Activated naive CD4-positive, alpha-beta T cell (primary cell): ENCODE measurements around the gene POLH.

Experiments
- DNase-seq, 4 experiments: peaks; one replicate each; lab custom pipeline; 2025; lab: John Stamatoyannopoulos, UW

Gene POLH

GRCh38 chr6:43606019-43606418, 30.0 kb downstream of the POLH start:
- no peak for DNase-seq

GRCh38 chr6:43608310-43608763, 32.4 kb downstream of the POLH start:
- peak in 3 of 4 experiments; percentile 12 to 32 (median 31) for DNase-seq

GRCh38 chr6:43608807-43609206, 32.8 kb downstream of the POLH start:
- no peak for DNase-seq

GRCh38 chr6:43609402-43609801, 33.4 kb downstream of the POLH start:
- DNase-seq: no peak

- no peak for DNase-seq
These were observed 34.4 kb downstream of the POLH start for GRCh38 chr6:43610431-43610830.

- no peak for DNase-seq
These were observed 37.9 kb downstream of the POLH start for GRCh38 chr6:43613721-43614395.

- DNase-seq: no peak
These were observed 38.4 kb downstream of the POLH start for GRCh38 chr6:43614396-43614730.

GRCh38 chr6:43616725-43617472, 40.9 kb downstream of the POLH start:
- no peak for DNase-seq

GRCh38 chr6:43621078-43621835, 45.3 kb downstream of the POLH start:
- no peak for DNase-seq

- no peak for DNase-seq
These were observed 45.8 kb downstream of the POLH start for GRCh38 chr6:43621836-43622180.

- no peak for DNase-seq
These were observed 46.6 kb downstream of the POLH start for GRCh38 chr6:43622541-43622940.

- no peak for DNase-seq
These were observed 48.1 kb downstream of the POLH start for GRCh38 chr6:43623880-43624785.

GRCh38 chr6:43624786-43625288, 48.9 kb downstream of the POLH start:
- no peak for DNase-seq

GRCh38 chr6:43625393-43625992, 49.5 kb downstream of the POLH start:
- DNase-seq: no peak

- DNase-seq: no peak
These were observed 51.2 kb downstream of the POLH start for GRCh38 chr6:43627008-43627825.

- peak in 3 of 4 experiments; percentile 17 to 54 (median 20) for DNase-seq
These were observed 52.6 kb downstream of the POLH start for GRCh38 chr6:43628393-43629103.

GRCh38 chr6:43629104-43629504, 53.1 kb downstream of the POLH start, which contains the start of gene GTPBP2:
TSS of gene GTPBP2 (minus strand) at chr6:43629264. CDS start at chr6:43629162, 102 bp downstream.
- DNase-seq: peak; percentile 85 to 93 (median 88)

- peak; percentile 46 to 86 (median 62) for DNase-seq
These were observed 53.7 kb downstream of the POLH start for GRCh38 chr6:43629505-43630300.
